GM19240 (cell line): ENCODE data around the gene NOTCH1.

Experiments
- DNase-seq: peaks from one replicate; pipeline ENCODE4 v3.0.0; 2011; ENCODE audit warnings: low spot score; ENCODE audit not compliant: insufficient read length

Gene NOTCH1

DNA sequence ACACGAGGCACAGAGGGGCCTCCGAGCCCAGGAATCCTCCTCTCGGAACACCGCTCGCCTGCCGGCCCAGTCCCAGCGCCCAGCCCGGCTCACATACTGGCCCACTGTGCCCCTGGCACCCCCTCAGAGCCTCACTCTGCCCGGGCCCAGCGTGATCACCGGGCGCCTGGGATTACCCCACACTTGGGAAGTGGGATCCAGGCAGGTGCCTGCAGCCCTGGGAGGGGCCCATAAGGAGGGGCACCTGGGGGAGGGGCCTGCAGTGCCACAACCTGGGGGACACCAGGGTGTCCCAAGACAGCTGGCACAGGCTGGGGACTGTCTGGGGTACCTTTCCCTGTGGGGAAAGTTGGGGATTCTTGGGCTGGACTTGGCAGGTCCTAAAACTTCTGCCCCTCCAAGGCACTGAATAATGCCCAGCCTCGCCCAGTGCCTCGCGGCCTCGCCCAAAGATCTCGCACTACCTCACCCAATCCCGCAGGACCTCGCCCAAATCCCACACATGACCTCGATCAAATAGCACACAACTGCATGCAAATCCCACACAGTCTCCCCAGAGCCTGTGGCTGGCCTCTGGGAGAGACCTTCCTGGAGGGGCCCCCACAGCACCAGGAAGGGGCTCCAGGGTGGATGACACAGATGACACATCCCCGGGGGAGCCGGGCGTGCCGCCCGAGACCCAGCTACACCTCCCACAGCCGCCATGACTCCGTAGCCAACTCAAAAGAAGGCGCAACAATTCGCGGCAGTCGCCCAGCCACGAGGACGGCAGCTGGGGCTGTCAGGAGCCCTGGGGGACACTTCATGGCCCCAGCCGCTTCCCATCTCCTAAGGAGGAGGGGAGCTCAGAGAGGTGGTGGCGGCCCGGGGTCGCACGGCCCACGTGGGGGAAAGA, 13.7 kb downstream of the NOTCH1 start:
- DNase-seq, result no peak

DNA sequence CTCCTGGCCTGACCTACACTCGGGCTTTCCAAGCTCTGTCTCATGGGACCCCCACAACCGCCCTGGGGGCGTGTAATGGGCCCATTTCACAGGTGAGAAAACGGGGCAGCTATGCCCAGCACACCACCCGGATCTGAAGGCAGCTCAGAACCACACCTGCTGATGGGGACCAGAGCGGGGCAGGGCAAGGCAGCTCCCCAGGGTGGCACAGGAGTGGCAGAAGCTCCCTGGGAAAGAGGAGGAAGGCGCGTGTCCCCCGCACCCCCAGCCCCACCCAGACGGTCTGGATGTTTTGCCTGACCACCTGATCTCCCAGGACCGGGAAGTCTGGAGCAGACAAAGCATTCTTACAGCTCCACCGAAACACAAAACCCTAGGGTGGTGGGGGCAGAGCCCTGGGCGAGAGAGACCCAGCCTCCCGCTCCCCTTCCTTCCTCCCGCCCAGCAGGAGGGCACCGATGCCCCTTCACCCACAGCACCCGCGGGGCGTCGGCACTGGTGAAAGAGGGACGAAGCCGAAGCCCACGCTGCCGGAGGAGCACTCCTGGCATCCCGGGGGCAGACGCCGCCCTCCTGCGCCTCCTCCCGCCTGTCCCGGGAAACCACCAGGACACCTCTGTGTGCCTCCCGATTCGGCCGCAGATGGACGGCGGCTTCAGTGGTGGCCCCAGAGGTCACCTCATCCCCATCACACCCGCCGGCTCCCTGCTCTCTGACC, 14.5 kb downstream of the NOTCH1 start:
- no peak for DNase-seq

- DNase-seq, result no peak
These were observed 15.3 kb downstream of the NOTCH1 start for GRCh38 chr9:136530461-136531089.

- no peak for DNase-seq
These were observed 16.1 kb downstream of the NOTCH1 start for GRCh38 chr9:136529516-136530460.

GRCh38 chr9:136528716-136529341, 17.0 kb downstream of the NOTCH1 start:
- DNase-seq, result no peak

DNA sequence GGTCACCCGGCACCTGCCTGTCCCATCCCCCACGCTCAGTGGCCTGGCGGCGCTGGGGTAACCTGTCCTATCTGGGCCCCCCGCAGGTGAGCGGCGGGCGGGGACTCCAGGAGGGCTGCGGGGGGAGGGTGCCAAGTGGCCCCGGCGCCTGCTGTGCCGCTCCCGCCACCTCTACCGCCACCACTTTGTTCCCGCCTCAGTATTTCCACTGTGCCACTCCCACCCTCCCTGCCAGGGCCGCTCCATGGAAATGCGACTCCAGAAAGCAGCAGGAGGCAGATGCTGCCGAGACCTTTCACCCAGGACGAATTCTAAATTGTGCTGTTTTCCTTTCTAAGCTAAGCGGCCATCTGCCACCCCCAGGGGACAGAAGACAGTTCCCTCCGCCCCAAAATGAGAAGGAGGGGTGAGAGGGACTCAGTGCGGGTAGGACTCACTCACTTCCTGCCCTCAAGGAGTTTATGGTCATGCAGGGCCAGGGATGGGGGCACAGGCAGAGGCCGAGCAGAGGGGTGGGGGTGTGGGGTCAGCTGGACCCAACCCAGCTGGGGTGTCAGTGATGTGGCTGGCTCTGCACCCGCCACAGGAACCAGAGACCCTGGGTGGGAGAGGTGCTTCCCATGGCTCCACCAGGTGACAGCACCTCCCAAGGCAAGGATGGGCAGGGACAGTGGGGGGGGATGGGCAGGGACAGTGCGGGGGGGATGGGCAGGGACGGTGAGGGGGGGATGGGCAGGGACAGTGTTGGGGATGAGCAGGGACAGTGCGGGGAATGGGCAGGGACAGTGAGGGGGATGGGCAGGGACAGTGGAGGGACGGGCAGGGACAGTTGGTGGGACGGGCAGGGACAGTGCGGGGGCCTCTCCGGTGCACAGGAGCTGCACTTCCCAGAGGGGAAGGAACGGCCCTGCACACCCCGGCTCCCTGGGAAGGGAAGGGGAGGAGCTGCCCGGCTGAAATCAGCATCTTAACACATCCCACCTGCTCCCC, 17.8 kb downstream of the NOTCH1 start:
- DNase-seq, result no peak

GRCh38 chr9:136527131-136527530, 18.7 kb downstream of the NOTCH1 start:
- no peak for DNase-seq

- DNase-seq, result no peak
These were observed 19.2 kb downstream of the NOTCH1 start for GRCh38 chr9:136526625-136527066.

- no peak for DNase-seq
These were observed 19.9 kb downstream of the NOTCH1 start for GRCh38 chr9:136525841-136526499.

DNA sequence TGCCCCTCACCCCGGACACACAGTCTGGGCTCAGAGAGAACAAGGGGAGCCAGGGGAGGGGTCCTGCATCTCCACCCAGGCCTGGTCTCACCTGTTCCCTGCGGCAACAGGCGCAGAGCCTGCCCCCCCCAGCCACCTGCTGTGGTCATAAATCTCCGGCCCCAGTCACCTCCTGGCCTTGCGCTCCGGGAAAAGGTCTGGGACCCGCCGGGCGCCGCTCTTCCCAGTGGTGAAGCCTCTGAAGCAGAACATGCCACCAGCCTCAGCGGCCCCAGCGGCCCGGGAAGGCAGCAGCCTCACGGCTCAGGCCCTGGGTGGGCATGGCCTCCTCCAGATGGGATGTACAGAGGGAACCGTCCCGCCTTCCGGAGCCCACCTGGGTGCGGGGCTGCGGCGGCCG, 20.6 kb downstream of the NOTCH1 start:
- DNase-seq, result no peak

GRCh38 chr9:136522314-136523237, 23.3 kb downstream of the NOTCH1 start:
- no peak for DNase-seq

DNA sequence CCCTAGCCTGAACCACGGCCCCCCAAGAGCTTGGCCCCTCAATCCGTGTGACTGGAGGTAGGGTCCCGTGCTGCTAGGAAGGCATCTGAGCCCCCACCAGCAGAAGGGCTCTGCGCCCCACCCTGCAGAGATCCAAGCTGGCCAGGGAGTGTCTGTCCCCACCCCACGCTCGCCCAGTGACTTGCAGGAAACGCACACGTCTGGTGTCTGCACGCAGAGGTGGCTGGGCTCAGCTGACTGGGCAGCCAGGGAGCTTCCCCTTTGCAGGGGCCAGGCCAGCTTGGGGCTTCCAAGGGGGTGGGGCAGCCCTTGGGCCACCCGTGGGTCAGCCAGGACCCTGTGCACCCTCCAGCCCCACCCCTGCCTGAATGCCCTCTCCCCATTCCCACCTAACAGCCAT, 24.3 kb downstream of the NOTCH1 start:
- no peak for DNase-seq

DNA sequence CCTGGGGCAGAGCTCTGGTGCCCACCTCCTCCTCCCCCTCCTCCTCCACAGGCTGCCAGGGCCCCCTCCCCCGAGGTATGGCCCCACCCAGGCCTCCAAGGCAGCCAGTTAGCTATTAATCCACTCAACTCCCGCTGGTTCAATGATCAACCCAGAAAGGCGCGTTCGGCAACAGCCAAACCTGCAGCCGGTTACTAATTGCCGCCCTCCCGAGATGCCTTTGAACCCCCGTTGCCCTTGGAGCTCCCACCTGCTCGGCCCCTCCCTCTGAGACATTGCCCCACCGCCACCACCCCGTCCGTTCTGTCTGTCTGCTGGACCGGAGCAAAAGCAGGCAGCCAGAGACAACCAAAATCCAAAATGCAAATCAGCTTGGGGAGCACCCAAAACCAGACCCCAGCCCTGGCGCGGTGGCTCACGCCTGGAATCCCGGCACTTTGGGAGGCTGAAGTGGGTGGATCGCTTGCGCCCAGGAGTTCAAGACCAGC, 25.8 kb downstream of the NOTCH1 start:
- no peak for DNase-seq

DNA sequence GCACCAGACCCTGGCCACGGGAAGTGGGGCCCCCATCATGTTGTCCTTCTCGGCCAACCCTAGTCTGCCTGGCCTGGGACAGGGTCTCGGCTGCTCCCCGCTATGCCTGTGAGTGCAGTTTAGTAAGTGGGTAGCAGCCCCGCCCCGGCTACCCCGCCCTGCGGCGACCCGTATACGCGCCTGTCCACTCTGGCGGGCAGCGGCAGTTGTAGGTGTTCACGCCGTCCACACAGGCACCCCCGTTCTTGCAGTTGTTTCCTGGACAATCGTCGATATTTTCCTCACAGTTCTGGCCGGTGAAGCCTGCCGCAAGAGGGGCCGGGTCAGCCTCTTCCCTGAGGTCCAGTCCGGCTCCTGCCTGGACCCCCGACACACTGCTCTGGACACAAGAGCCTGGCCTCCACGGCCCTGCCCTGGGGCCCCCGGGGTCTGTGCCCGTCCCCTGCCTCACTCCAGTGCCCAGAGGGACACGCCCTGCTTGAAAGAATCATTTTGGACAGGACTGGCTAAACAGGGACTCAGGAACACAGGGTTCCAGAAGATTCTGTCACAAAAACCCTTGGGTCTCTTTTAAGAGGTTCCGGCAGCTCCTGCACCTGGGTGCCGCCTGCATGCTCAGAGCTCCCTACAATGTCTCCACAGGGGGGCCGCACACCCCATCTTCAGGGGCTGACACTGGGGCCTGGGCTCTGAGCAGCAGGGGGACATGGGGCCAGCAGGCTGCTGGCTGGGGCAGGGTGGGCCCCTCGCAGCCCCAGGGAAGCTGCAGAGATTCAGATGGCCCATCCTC, 26.4 kb downstream of the NOTCH1 start:
- no peak for DNase-seq

DNA sequence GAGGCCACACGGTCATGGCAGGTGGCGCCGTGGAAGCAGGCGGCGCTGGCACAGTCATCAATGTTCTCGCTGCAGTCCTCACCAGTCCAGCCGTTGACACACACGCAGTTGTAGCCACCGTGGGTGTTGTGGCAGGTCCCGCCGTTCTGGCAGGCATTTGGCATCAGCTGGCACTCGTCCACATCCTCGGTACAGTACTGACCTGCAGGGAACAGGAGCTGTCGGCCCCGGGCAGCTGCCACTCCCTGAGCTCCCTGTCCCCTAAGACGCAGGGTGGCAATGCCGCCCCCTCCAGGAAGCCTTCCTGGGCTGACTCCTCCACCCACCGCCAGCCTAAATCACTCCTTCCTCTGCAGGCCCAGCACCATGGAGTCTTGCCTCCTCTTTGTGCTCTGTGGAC, 27.2 kb downstream of the NOTCH1 start:
- no peak for DNase-seq

DNA sequence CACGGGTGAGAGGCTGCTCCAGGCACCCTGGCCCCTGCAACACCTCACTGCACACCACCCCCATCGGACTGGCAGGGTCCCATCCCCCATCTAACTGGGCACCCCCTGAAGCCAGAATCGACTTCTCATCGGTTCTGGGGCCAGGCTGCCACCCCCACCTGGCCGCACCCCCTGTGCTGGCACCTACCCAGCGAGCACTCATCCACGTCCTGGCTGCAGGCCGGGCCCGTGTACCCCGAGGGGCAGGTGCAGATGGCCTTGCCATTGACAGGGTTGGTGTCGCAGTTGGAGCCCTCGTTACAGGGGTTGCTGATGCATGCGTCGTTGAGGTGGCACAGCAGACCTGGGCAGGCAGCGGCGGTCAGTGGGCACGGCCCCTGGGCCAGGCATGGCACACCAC, 27.9 kb downstream of the NOTCH1 start:
- DNase-seq, result no peak
